ENCODE data around the gene IFIT1.

The IFIT1 gene

GRCh38 chr10:89355394-89355931, 37.0 kb upstream of the IFIT1 start:
- TF ChIP-seq CTCF (IDR thresholded peaks at IDR 0.05; ENCODE audit: control insufficient read depth, extremely low read depth, insufficient read depth) = no peak
- H3K4me3 ChIP-seq (ENCODE audit: low read depth, low read length) = no peak overlapping the region
- DNase-seq (ENCODE audit: low read depth) = no peak

GRCh38 chr10:89357096-89357495, 35.3 kb upstream of the IFIT1 start:
- no peak for TF ChIP-seq CTCF (IDR thresholded peaks at IDR 0.05; ENCODE audit: control insufficient read depth, extremely low read depth, insufficient read depth)
- DNase-seq (ENCODE audit: low read depth) = no peak
- no peak overlapping the region for H3K4me3 ChIP-seq (ENCODE audit: low read depth, low read length)

- no peak for DNase-seq (ENCODE audit: low read depth)
- TF ChIP-seq CTCF (IDR thresholded peaks at IDR 0.05; ENCODE audit: control insufficient read depth, extremely low read depth, insufficient read depth) = no peak
These were observed 34.4 kb upstream of the IFIT1 start for GRCh38 chr10:89357975-89358374.

GRCh38 chr10:89360157-89360556, 32.3 kb upstream of the IFIT1 start:
- no peak for TF ChIP-seq CTCF (IDR thresholded peaks at IDR 0.05; ENCODE audit: control insufficient read depth, extremely low read depth, insufficient read depth)
- H3K4me3 ChIP-seq (ENCODE audit: low read depth, low read length) = no peak overlapping the region
- no peak for DNase-seq (ENCODE audit: low read depth)

More at GRCh38 chr10:89357975-89358374, 34.4 kb upstream of the IFIT1 start:
- H3K4me3 ChIP-seq (ENCODE audit: low read depth, low read length) = no peak overlapping the region

GRCh38 chr10:89362929-89363328, 29.5 kb upstream of the IFIT1 start:
- no peak for DNase-seq (ENCODE audit: low read depth)
- TF ChIP-seq CTCF (IDR thresholded peaks at IDR 0.05; ENCODE audit: control insufficient read depth, extremely low read depth, insufficient read depth) = no peak
- H3K4me3 ChIP-seq (ENCODE audit: low read depth, low read length) = no peak overlapping the region

GRCh38 chr10:89363729-89364442, 28.5 kb upstream of the IFIT1 start:
- DNase-seq (ENCODE audit: low read depth) = no peak
- H3K4me3 ChIP-seq (ENCODE audit: low read depth, low read length) = no peak overlapping the region
- no peak for TF ChIP-seq CTCF (IDR thresholded peaks at IDR 0.05; ENCODE audit: control insufficient read depth, extremely low read depth, insufficient read depth)

- no peak for TF ChIP-seq CTCF (IDR thresholded peaks at IDR 0.05; ENCODE audit: control insufficient read depth, extremely low read depth, insufficient read depth)
- no peak overlapping the region for H3K4me3 ChIP-seq (ENCODE audit: low read depth, low read length)
- no peak for DNase-seq (ENCODE audit: low read depth)
These were observed 27.9 kb upstream of the IFIT1 start for GRCh38 chr10:89364531-89364930.

Data from LNCaP clone FGC (cell line).